Superior temporal gyrus (tissue), 1 donor: ENCODE results near the gene ENOX1.

Source experiments
- DNase-seq: peaks from one replicate; pipeline ENCODE4 v3.0.0-alpha.2; 2016; ENCODE audit errors: extremely low spot score

ENOX1 gene

GRCh38 chr13:43291287-43292060 lies 495.3 kb downstream of the ENOX1 start:
- DNase-seq, result no peak

- DNase-seq, result peak; percentile 38
Measured at GRCh38 chr13:43289470-43290255, 497.1 kb downstream of the ENOX1 start.

GRCh38 chr13:43286751-43287150 lies 500.0 kb downstream of the ENOX1 start:
- no peak for DNase-seq

GRCh38 chr13:43285933-43286597 lies 500.7 kb downstream of the ENOX1 start:
- no peak for DNase-seq

GRCh38 chr13:43284162-43284561 lies 502.6 kb downstream of the ENOX1 start:
- no peak for DNase-seq

- no peak for DNase-seq
Measured at GRCh38 chr13:43279696-43280095, 507.1 kb downstream of the ENOX1 start.

GRCh38 chr13:43278127-43278526 lies 508.6 kb downstream of the ENOX1 start:
- DNase-seq, result no peak

- no peak for DNase-seq
Measured at GRCh38 chr13:43277142-43277541, 509.6 kb downstream of the ENOX1 start.

GRCh38 chr13:43274881-43275280 lies 511.9 kb downstream of the ENOX1 start:
- no peak for DNase-seq

- no peak for DNase-seq
Measured at GRCh38 chr13:43273362-43273761, 513.4 kb downstream of the ENOX1 start.

- no peak for DNase-seq
Measured at GRCh38 chr13:43272851-43273250, 513.9 kb downstream of the ENOX1 start.

- no peak for DNase-seq
Measured at GRCh38 chr13:43271152-43271551, 515.6 kb downstream of the ENOX1 start.

- no peak for DNase-seq
Measured at GRCh38 chr13:43270130-43270830, 516.5 kb downstream of the ENOX1 start.

GRCh38 chr13:43269037-43269481 lies 517.7 kb downstream of the ENOX1 start:
- no peak for DNase-seq

GRCh38 chr13:43268632-43269031 lies 518.1 kb downstream of the ENOX1 start:
- DNase-seq, result no peak

GRCh38 chr13:43267916-43268315 lies 518.9 kb downstream of the ENOX1 start:
- no peak for DNase-seq

- DNase-seq, result no peak
Measured at GRCh38 chr13:43266936-43267615, 519.7 kb downstream of the ENOX1 start.

GRCh38 chr13:43265028-43265427 lies 521.7 kb downstream of the ENOX1 start:
- DNase-seq, result no peak

GRCh38 chr13:43264458-43264857 lies 522.3 kb downstream of the ENOX1 start:
- no peak for DNase-seq

GRCh38 chr13:43263047-43263446 lies 523.7 kb downstream of the ENOX1 start:
- no peak for DNase-seq

- no peak for DNase-seq
Measured at GRCh38 chr13:43260999-43261398, 525.8 kb downstream of the ENOX1 start.
